B cell (primary cell): ENCODE results near the gene CD164. TPM values are rescaled to one million over a fixed set of nuclear protein-coding genes. Genes with fewer than 3 reads are reported as not detected.

Source experiments
- ATAC-seq: fragments of 200-7000 bp; cut with Tn5 transposase; one replicate; pipeline ENCODE4 v1.10.0; 2021; ENCODE audit warnings: low read depth, mild to moderate bottlenecking, moderate number of reproducible peaks, moderate library complexity
- CTCF ChIA-PET: fragments of 350-600 bp; sonication (Branson Sonifier 250); formaldehyde crosslinking; loops from one replicate; lab custom pipeline; 2021; ENCODE audit warnings: antibody characterized with exemption, inconsistent platforms; lab: Charles Lee
- POLR2A ChIA-PET: fragments of 350-600 bp; sonication (Branson Sonifier 250); formaldehyde crosslinking; loops from one replicate; lab custom pipeline; 2021; ENCODE audit warnings: antibody characterized with exemption; lab: Charles Lee
- DNase-seq: peaks from one replicate; pipeline ENCODE4 v3.0.0; 2013
- H2AFZ ChIP-seq: 2 replicates; pipeline ENCODE4 v1.6.1; 2012; ENCODE audit warnings: mild to moderate bottlenecking, low read depth, low read length; ENCODE audit not compliant: insufficient read depth, poor library complexity, severe bottlenecking
- H3K27ac ChIP-seq, 2 donors: 1 replicate in 1 of 2; 2 replicates in 1 of 2; pipeline ENCODE4 v1.5.1; 2012 to 2013; ENCODE audit warnings: low read length in 2 of 2, mild to moderate bottlenecking in 2 of 2, moderate library complexity in 1 of 2
- H3K27me3 ChIP-seq, 4 experiments: fragments of 200-600 bp in 1 of 4; sonication (generic) in 1 of 4; replicated peaks in 1 of 4; 1 replicate in 2 of 4; 2 replicates in 2 of 4; pipeline versions ENCODE4 v1.6.1 to v1.7.0; 2013 to 2016; ENCODE audit warnings: low read length in 3 of 4, mild to moderate bottlenecking in 2 of 4, mixed read lengths in 1 of 4, moderate library complexity in 1 of 4; ENCODE audit not compliant: insufficient read depth in 4 of 4, control insufficient read depth in 3 of 4; ENCODE audit errors: control extremely low read depth in 1 of 4
- H3K36me3 ChIP-seq, 2 experiments: replicated peaks in 1 of 2; 1 replicate in 1 of 2; 2 replicates in 1 of 2; pipeline versions ENCODE4 v1.6.1 to v1.7.1; 2013; ENCODE audit warnings: low read length in 1 of 2; ENCODE audit not compliant: insufficient read depth in 2 of 2, control insufficient read depth in 1 of 2; ENCODE audit errors: control extremely low read depth in 1 of 2, extremely low read depth in 1 of 2
- H3K4me1 ChIP-seq, 2 donors: fragments of 200-600 bp in 1 of 2; sonication (generic) in 1 of 2; 1 replicate in 1 of 2; 2 replicates in 1 of 2; pipeline versions ENCODE4 v1.5.1 to v1.6.1; 2013 to 2017; ENCODE audit warnings: low read length in 2 of 2; ENCODE audit not compliant: control insufficient read depth in 2 of 2, insufficient read depth in 2 of 2
- H3K4me2 ChIP-seq: replicated peaks from 2 replicates; pipeline ENCODE3; 2012; ENCODE audit warnings: mild to moderate bottlenecking, low read depth, low read length; ENCODE audit not compliant: poor library complexity, severe bottlenecking
- H3K4me3 ChIP-seq, 5 experiments: fragments of 200-600 bp in 1 of 5; sonication (generic) in 1 of 5; 1 replicate in 3 of 5; 2 replicates in 2 of 5; pipeline versions ENCODE4 v1.5.1 to v1.7.0; 2011 to 2016; ENCODE audit warnings: low read length in 4 of 5, mild to moderate bottlenecking in 4 of 5, low read depth in 2 of 5, control low read depth in 1 of 5, moderate library complexity in 1 of 5; ENCODE audit not compliant: insufficient read depth in 1 of 5; ENCODE audit errors: control extremely low read depth in 1 of 5, extremely low read depth in 1 of 5
- H3K79me2 ChIP-seq: fragments of 200-600 bp; sonication (generic); one replicate; pipeline ENCODE4 v1.6.0; 2016; ENCODE audit warnings: low read length; ENCODE audit not compliant: control insufficient read depth, insufficient read depth
- H3K9ac ChIP-seq: fragments of 200-600 bp; sonication (generic); 2 replicates; pipeline ENCODE4 v1.6.1; 2017; ENCODE audit warnings: mild to moderate bottlenecking, low read length, moderate library complexity
- H3K9me3 ChIP-seq, 3 donors: one replicate each; pipeline versions ENCODE4 v1.6.1 to v1.7.1; 2013; ENCODE audit warnings: low read length in 2 of 3; ENCODE audit not compliant: control insufficient read depth in 2 of 3, insufficient read depth in 1 of 3; ENCODE audit errors: control extremely low read depth in 1 of 3
- H4K20me1 ChIP-seq: 2 replicates; pipeline ENCODE4 v1.6.0; 2012; ENCODE audit warnings: mild to moderate bottlenecking, low read length; ENCODE audit not compliant: insufficient read depth, control insufficient read depth, poor library complexity, severe bottlenecking
- H3K27ac Mint-ChIP-seq: one replicate; pipeline ENCODE4 v1.8.0; 2021; ENCODE audit warnings: mixed read lengths
- H3K27me3 Mint-ChIP-seq: one replicate; pipeline ENCODE4 v1.8.0; 2021; ENCODE audit warnings: mixed read lengths
- H3K4me1 Mint-ChIP-seq: one replicate; pipeline ENCODE4 v1.8.0; 2021; ENCODE audit warnings: mixed read lengths
- H3K4me3 Mint-ChIP-seq: one replicate; pipeline ENCODE4 v1.8.0; 2021; ENCODE audit warnings: mixed read lengths
- H3K9me3 Mint-ChIP-seq: one replicate; pipeline ENCODE4 v1.8.0; 2022; ENCODE audit warnings: mixed read lengths; ENCODE audit not compliant: insufficient read depth
- CTCF ChIP-seq: fragments of 200-600 bp; IDR thresholded peaks from one replicate; pipeline ENCODE4 v1.8.0; 2022; ENCODE audit warnings: antibody characterized with exemption, mild to moderate bottlenecking
- EZH2 ChIP-seq: IDR thresholded peaks from 2 replicates; pipeline ENCODE4 v1.6.1; 2012; ENCODE audit warnings: borderline replicate concordance, low read depth, mild to moderate bottlenecking, moderate library complexity, low read length; ENCODE audit not compliant: insufficient read depth, poor library complexity, severe bottlenecking
- WGBS: methylation state at CpG from one replicate; pipeline ENCODE4 v1.1.5; 2013; ENCODE audit warnings: missing lambda C conversion rate; ENCODE audit not compliant: insufficient coverage; 5-methylcytosine and 5-hydroxymethylcytosine counted together
- intact Hi-C: fragments of 100-400 bp; cut with micrococcal nuclease; formaldehyde crosslinking; loops from one replicate; pipeline ENCODE4 v1.10.0; 2022
- polyA plus RNA-seq: library from polyadenylated mRNA; depleted of rRNA; stranded (reverse); fragments of >200 nt; gene quantifications from 2 replicates; pipeline ENCODE4 v1.2.3, GENCODE V29; 2012
- total RNA-seq, 2 donors: library from RNA; stranded (reverse); fragments of 120-200 nt in 1 of 2; gene quantifications; 1 replicate in 1 of 2; 2 replicates in 1 of 2; pipeline versions ENCODE4 v1.2.3 to v1.2.4, GENCODE V29; 2013 to 2022

CD164 gene
- total and polyA plus RNA-seq, 2 donors (not counting 1 experiment from before 2014, with no cell fraction given), result 63.4 to 184 TPM

- ChIA-PET POLR2A (no interaction called here), CTCF (interaction anchor here (0.7 kb wide), 1 partner anchor 22 kb away, joined by 4 read pairs; no protein-coding TSS in a partner anchor)
- no peaks in the 10 kb centered on the region for H4K20me1 ChIP-seq
- Mint-ChIP-seq H3K4me3 (no peak overlapping the region), H3K27me3 (no peaks in the 10 kb centered on the region), H3K9me3 (no peaks in the 10 kb centered on the region), H3K27ac (no peak overlapping the region), H3K4me1 (peaks cover 2% of the 10 kb centered on the region)
- WGBS, result 70% methylated on average over 6 of the region's 7 CpGs
- no peak overlapping the region for H3K4me3 ChIP-seq
- no peaks in the 10 kb centered on the region for H3K36me3 ChIP-seq
- H3K4me1 ChIP-seq, result no peaks in the 10 kb centered on the region
- ATAC-seq, result no peak
- H3K9me3 ChIP-seq, result no peaks in the 10 kb centered on the region
- no peaks in the 10 kb centered on the region for H3K79me2 ChIP-seq
- H3K9ac ChIP-seq, result no peak overlapping the region
- H3K4me2 ChIP-seq, result no peak overlapping the region
- H3K27me3 ChIP-seq, result no peaks in the 10 kb centered on the region
- no peak overlapping the region for H3K27ac ChIP-seq
- no peak for TF ChIP-seq CTCF
- no peak for TF ChIP-seq EZH2
- no peak overlapping the region for H2AFZ ChIP-seq
- intact Hi-C loops, result no loop called here
- no peak for DNase-seq
Measured at GRCh38 chr6:109428889-109429477, 46.7 kb upstream of the CD164 start.

- Histone ChIP-seq H2AFZ (no peak overlapping the region), H3K79me2 (no peaks in the 10 kb centered on the region), H4K20me1 (no peaks in the 10 kb centered on the region), H3K9ac (no peak overlapping the region), H3K27me3 (no peaks in the 10 kb centered on the region), H3K36me3 (no peaks in the 10 kb centered on the region), H3K9me3 (no peaks in the 10 kb centered on the region), H3K27ac (no peak overlapping the region), H3K4me2 (no peak overlapping the region), H3K4me3 (no peak overlapping the region), H3K4me1 (peaks cover 0 to 3% of the 10 kb centered on the region in 2 donors)
- DNase-seq (no peak), ATAC-seq (no peak)
- Mint-ChIP-seq H3K27me3 (no peaks in the 10 kb centered on the region), H3K27ac (no peak overlapping the region), H3K4me3 (no peak overlapping the region), H3K9me3 (no peaks in the 10 kb centered on the region), H3K4me1 (peaks cover 4% of the 10 kb centered on the region)
- intact Hi-C loops, result no loop called here
- no CpG with 5 or more reads among the region's 2 CpGs for WGBS
- POLR2A ChIA-PET, result no interaction called here
- CTCF ChIA-PET, result no interaction called here
- TF ChIP-seq CTCF, result no peak
- TF ChIP-seq EZH2, result no peak
Measured at GRCh38 chr6:109424946-109425345, 42.7 kb upstream of the CD164 start.
